ENCODE measurements around the gene AP3S2.

- no peak for TF ChIP-seq CTCF (IDR thresholded peaks at IDR 0.05)
- no peak for TF ChIP-seq POLR2AphosphoS5 (IDR thresholded peaks at IDR 0.05)
Observed at GRCh38 chr15:89802231-89802928, 91.4 kb downstream of the AP3S2 start.

Measured in transverse colon (tissue), 4 donors.